ENCODE measurements around the gene PRKG1.

The PRKG1 gene

GRCh38 chr10:51106311-51106945 is 32.1 kb downstream of the PRKG1 start:
- TF ChIP-seq, protein P1, sequence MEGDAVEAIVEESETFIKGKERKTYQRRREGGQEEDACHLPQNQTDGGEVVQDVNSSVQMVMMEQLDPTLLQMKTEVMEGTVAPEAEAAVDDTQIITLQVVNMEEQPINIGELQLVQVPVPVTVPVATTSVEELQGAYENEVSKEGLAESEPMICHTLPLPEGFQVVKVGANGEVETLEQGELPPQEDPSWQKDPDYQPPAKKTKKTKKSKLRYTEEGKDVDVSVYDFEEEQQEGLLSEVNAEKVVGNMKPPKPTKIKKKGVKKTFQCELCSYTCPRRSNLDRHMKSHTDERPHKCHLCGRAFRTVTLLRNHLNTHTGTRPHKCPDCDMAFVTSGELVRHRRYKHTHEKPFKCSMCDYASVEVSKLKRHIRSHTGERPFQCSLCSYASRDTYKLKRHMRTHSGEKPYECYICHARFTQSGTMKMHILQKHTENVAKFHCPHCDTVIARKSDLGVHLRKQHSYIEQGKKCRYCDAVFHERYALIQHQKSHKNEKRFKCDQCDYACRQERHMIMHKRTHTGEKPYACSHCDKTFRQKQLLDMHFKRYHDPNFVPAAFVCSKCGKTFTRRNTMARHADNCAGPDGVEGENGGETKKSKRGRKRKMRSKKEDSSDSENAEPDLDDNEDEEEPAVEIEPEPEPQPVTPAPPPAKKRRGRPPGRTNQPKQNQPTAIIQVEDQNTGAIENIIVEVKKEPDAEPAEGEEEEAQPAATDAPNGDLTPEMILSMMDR (IDR thresholded peaks at IDR 0.05; ENCODE audit: insufficient read depth, low read length), result no peak
- TF ChIP-seq REST (IDR thresholded peaks at IDR 0.05; ENCODE audit: insufficient replicate concordance, low read depth), result no peak
- no peak for TF ChIP-seq GABPA (IDR thresholded peaks at IDR 0.05; ENCODE audit: low read depth)
- no peak for TF ChIP-seq SPI1 (IDR thresholded peaks at IDR 0.05; ENCODE audit: borderline replicate concordance, low read depth)
- TF ChIP-seq POLR2AphosphoS5 (IDR thresholded peaks at IDR 0.05; ENCODE audit: low read depth), result no peak
- DNase-seq (ENCODE audit: low read depth in 1 of 2, low spot score in 1 of 2), result no peak
- no peak overlapping the region for H3K4me3 ChIP-seq (replicated peaks; ENCODE audit: insufficient read depth, low read length)

DNA sequence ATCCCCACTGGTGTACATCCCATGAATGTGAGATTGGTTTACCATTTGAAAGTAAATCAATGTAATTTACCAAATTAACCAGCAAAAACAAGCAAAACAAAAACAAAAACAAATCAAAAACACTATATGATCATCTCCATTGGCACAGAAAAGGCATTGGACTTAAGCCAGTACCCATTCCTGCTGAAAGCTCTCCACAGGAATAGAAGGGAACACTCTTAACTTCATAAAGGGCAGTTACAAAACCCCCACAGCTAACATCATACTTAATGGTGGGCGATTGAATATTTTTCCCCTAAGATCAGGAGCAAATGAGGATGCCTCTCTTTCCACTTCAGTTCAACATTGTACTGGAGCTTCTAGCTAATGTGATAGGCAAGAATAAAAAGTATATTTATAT is 34.1 kb downstream of the PRKG1 start:
- TF ChIP-seq, protein P1 (IDR thresholded peaks at IDR 0.05; ENCODE audit: insufficient read depth, low read length), result no peak
- TF ChIP-seq GABPA (IDR thresholded peaks at IDR 0.05; ENCODE audit: low read depth) (no peak), REST (IDR thresholded peaks at IDR 0.05; ENCODE audit: insufficient replicate concordance, low read depth) (no peak), SPI1 (IDR thresholded peaks at IDR 0.05; ENCODE audit: borderline replicate concordance, low read depth) (no peak), POLR2AphosphoS5 (IDR thresholded peaks at IDR 0.05; ENCODE audit: low read depth) (no peak)
- DNase-seq (ENCODE audit: low read depth in 1 of 2, low spot score in 1 of 2), result no peak
- H3K4me3 ChIP-seq (replicated peaks; ENCODE audit: insufficient read depth, low read length), result no peak overlapping the region
- peaks cover 2% of the 10 kb centered on the region for H3K27me3 ChIP-seq (ENCODE audit: insufficient read depth, poor library complexity, severe bottlenecking)
- H3K27ac ChIP-seq (replicated peaks), result no peak overlapping the region

More at GRCh38 chr10:51106311-51106945, 32.1 kb downstream of the PRKG1 start:
- Histone ChIP-seq H3K27ac (replicated peaks) (no peak overlapping the region), H3K27me3 (ENCODE audit: insufficient read depth, poor library complexity, severe bottlenecking) (peaks cover 2% of the 10 kb centered on the region)

- Histone ChIP-seq H3K4me3 (replicated peaks; ENCODE audit: insufficient read depth, low read length) (no peak overlapping the region), H3K27ac (replicated peaks) (no peak overlapping the region), H3K27me3 (ENCODE audit: insufficient read depth, poor library complexity, severe bottlenecking) (peaks cover 2% of the 10 kb centered on the region)
- TF ChIP-seq SPI1 (IDR thresholded peaks at IDR 0.05; ENCODE audit: borderline replicate concordance, low read depth) (no peak), REST (IDR thresholded peaks at IDR 0.05; ENCODE audit: insufficient replicate concordance, low read depth) (no peak), GABPA (IDR thresholded peaks at IDR 0.05; ENCODE audit: low read depth) (no peak), POLR2AphosphoS5 (IDR thresholded peaks at IDR 0.05; ENCODE audit: low read depth) (no peak)
- TF ChIP-seq, protein P1 (IDR thresholded peaks at IDR 0.05; ENCODE audit: insufficient read depth, low read length), result no peak
- DNase-seq (ENCODE audit: low read depth in 1 of 2, low spot score in 1 of 2), result no peak
Measured at GRCh38 chr10:51109801-51110533, 35.7 kb downstream of the PRKG1 start.

All from HL-60 (cell line).